ENCODE data around the gene ALDOA.
A peak's percentile ranks its signal among the peaks of the same experiment; 100 is the strongest.

Gene ALDOA

GRCh38 chr16:30088832-30089624, 23.5 kb downstream of the ALDOA start:
- FAIRE-seq (no peak), DNase-seq (ENCODE audit: low spot score) (no peak)

GRCh38 chr16:30090610-30091331, 25.2 kb downstream of the ALDOA start:
- no peak for DNase-seq (ENCODE audit: low spot score)
- FAIRE-seq = no peak

- DNase-seq (ENCODE audit: low spot score) (peak; percentile 68), FAIRE-seq (no peak)
Measured at GRCh38 chr16:30091474-30092372, 26.2 kb downstream of the ALDOA start, which contains the start of gene TBX6. Gene TBX6 (minus strand): TSS chr16:30091924. CDS start chr16:30091193, 731 bp downstream.

GRCh38 chr16:30092373-30093010, 26.9 kb downstream of the ALDOA start:
- no peak for FAIRE-seq

GRCh38 chr16:30094541-30095165, 29.1 kb downstream of the ALDOA start:
- FAIRE-seq = no peak
- no peak for DNase-seq (ENCODE audit: low spot score)

More at GRCh38 chr16:30092373-30093010, 26.9 kb downstream of the ALDOA start:
- no peak for DNase-seq (ENCODE audit: low spot score)

- FAIRE-seq = no peak
- no peak for DNase-seq (ENCODE audit: low spot score)
Measured at GRCh38 chr16:30095166-30096078, 29.9 kb downstream of the ALDOA start.

GRCh38 chr16:30096105-30096861, 30.7 kb downstream of the ALDOA start, which contains the start of gene YPEL3:
Gene YPEL3 (minus strand): TSS chr16:30096213. CDS start chr16:30095482, 731 bp downstream.
- no peak for FAIRE-seq
- DNase-seq (ENCODE audit: low spot score) = peak; percentile 25

GRCh38 chr16:30096862-30097563, 31.5 kb downstream of the ALDOA start:
- DNase-seq (ENCODE audit: low spot score) (no peak), FAIRE-seq (no peak)

- FAIRE-seq = no peak
Measured at GRCh38 chr16:30104090-30104489, 38.5 kb downstream of the ALDOA start.

GRCh38 chr16:30104492-30104891, 38.9 kb downstream of the ALDOA start:
- FAIRE-seq (no peak), DNase-seq (ENCODE audit: low spot score) (no peak)

More at GRCh38 chr16:30104090-30104489, 38.5 kb downstream of the ALDOA start:
- no peak for DNase-seq (ENCODE audit: low spot score)

GRCh38 chr16:30108059-30108850, 42.7 kb downstream of the ALDOA start:
- DNase-seq (ENCODE audit: low spot score) (no peak), FAIRE-seq (no peak)

- DNase-seq (ENCODE audit: low spot score) (no peak), FAIRE-seq (no peak)
Measured at GRCh38 chr16:30110661-30111060, 45.1 kb downstream of the ALDOA start.

- no peak for FAIRE-seq
- no peak for DNase-seq (ENCODE audit: low spot score)
Measured at GRCh38 chr16:30112197-30113030, 46.9 kb downstream of the ALDOA start.

- peak; percentile 25 for DNase-seq (ENCODE audit: low spot score)
- FAIRE-seq = no peak
Measured at GRCh38 chr16:30113031-30113710, 47.6 kb downstream of the ALDOA start, which contains the start of gene GDPD3. Gene GDPD3 (minus strand): TSS chr16:30113537. CDS start chr16:30113478, 59 bp downstream.

- DNase-seq (ENCODE audit: low spot score) (no peak), FAIRE-seq (no peak)
Measured at GRCh38 chr16:30113711-30114333, 48.3 kb downstream of the ALDOA start.
